GM19099 (cell line): ENCODE data around the gene INTU.

ENCODE experiments used
- POLR2A ChIP-seq: IDR thresholded peaks from 3 replicates; pipeline ENCODE4 v1.6.1; 2011; ENCODE audit warnings: low read depth; ENCODE audit not compliant: insufficient read length; ENCODE audit errors: extremely low read depth

The INTU gene

DNA sequence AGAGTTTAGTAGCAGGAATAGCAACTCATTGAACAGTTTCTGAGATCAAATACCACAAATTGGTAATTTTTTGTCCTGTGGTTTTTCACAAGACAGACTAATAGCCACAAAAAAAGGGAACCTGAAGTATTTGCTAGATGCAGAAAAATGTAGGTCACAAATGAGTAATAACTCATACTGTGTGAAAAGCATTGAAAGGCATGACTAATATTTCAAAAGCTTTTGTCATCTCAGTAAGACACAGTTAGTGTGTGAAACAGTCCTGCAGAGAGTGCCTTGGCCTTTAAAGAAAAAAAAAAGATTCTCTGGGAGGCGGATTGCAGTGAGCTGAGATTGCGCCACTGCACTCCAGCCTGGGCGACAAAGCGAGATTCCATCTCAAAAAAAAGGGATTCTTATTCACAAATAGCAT lies 66.0 kb downstream of the INTU start:
- TF ChIP-seq POLR2A, result no peak

DNA sequence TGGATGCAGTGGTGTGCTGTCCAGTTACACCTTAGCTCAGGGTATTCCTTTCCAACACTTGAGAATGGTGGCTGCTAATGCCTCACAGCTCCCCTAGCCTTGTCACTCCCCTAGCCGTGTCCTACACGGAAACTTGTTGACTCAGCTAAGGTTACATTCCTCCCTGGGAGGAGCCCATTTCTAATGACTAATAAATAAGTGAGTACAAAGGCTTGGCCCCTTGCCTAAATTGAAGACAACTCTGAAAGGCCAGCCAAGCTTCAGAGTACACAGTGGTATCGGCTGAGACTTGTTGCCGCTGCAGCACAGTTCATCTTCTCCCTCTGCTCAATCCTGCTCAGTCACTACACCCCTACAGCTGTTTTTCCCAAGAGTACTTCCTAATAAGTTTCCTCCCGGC lies 76.2 kb downstream of the INTU start:
- no peak for TF ChIP-seq POLR2A

DNA sequence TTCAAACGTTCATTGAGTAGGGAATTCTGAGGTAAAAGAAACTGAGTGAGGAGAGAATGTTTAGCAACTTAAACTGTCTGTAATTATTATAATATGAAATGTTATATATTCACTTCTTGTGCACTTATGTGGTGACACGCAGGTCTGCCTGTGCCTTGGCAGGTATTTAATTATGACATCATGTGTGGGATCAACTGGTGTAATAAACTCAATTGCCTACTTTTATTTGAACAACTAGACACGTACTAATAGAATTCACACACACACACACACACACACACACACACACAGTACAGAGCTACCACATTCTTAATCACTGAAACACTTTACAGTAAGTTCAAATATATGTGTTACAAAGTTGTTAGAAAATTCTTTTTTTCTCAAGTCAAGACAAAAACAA lies 76.7 kb downstream of the INTU start:
- no peak for TF ChIP-seq POLR2A

- TF ChIP-seq POLR2A, result no peak
Measured at GRCh38 chr4:127730142-127730913, 97.6 kb downstream of the INTU start, which contains the start of gene SLC25A31. Gene SLC25A31 (plus strand): TSS chr4:127730400. CDS start chr4:127730546, 146 bp downstream.

GRCh38 chr4:127731406-127731805 lies 98.6 kb downstream of the INTU start:
- no peak for TF ChIP-seq POLR2A

GRCh38 chr4:127732623-127733328 lies 100.0 kb downstream of the INTU start:
- TF ChIP-seq POLR2A, result no peak

DNA sequence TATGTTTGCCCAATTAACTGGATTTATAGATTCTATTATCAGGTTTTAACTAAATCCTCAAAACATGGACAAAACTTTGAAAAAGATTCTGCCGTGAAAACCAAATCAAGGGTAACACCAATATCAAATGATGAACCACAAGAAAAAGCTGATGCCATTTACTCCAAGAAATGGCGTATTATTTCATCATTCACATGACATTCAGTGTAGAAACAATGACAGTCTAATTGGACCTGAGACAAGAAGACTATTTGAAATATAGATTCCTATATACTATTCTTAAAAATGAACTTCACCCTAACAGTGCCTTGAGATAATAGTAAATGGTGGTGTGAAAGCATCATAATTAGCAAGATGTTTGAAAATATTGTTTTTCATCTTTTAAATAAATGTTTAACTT lies 102.2 kb downstream of the INTU start:
- TF ChIP-seq POLR2A, result no peak

GRCh38 chr4:127737295-127737694 lies 104.5 kb downstream of the INTU start:
- TF ChIP-seq POLR2A, result no peak

GRCh38 chr4:127741247-127741646 lies 108.5 kb downstream of the INTU start:
- TF ChIP-seq POLR2A, result no peak

- TF ChIP-seq POLR2A, result no peak
Measured at GRCh38 chr4:127747883-127748282, 115.1 kb downstream of the INTU start.

GRCh38 chr4:127748957-127749356 lies 116.2 kb downstream of the INTU start:
- no peak for TF ChIP-seq POLR2A

DNA sequence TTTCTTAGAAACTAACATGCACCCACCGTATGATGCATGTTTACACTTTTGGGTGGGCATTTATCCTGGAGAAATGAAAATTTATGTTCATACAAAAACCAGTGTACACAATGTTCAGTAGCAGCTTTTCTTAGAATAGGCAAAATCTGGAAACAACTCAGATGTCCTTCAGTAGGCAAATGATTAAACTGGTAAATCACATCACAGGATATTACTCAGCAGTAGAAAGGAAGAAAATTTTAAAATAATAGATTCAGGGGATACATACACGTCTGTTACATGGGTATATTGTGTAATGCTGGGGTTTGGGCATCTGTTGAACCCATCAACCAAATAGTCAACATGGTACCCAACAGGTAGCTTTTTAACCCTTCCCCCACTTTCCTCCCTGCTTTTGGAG lies 124.1 kb downstream of the INTU start:
- no peak for TF ChIP-seq POLR2A

DNA sequence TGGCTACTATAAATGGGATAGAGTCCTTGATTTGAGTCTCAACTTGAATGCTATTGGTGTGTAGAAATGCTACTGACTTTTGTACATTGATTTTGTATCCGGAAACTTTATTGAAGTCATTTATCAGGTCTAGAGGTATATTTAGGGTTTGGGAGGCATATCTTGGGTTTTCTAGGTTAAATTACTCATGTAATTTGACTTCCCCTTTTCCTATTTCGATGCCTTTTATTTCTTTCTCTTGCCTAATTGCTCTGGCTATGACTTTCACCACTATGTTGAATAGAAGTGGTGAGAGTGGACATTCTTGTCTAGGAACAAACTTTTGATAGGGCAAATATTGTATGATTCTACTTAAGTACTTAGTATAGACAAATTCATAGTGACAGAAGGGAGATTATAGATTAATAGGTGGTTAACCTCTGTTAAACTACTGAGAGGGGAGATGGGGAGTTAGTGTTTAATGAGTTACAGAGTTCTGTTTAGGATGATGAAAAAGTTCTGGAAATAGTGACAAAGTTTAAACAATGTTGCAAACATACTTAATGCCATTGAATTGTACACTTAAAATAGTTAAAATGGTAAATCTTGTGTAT lies 126.6 kb downstream of the INTU start:
- TF ChIP-seq POLR2A, result no peak

GRCh38 chr4:127759893-127760292 lies 127.1 kb downstream of the INTU start:
- no peak for TF ChIP-seq POLR2A

DNA sequence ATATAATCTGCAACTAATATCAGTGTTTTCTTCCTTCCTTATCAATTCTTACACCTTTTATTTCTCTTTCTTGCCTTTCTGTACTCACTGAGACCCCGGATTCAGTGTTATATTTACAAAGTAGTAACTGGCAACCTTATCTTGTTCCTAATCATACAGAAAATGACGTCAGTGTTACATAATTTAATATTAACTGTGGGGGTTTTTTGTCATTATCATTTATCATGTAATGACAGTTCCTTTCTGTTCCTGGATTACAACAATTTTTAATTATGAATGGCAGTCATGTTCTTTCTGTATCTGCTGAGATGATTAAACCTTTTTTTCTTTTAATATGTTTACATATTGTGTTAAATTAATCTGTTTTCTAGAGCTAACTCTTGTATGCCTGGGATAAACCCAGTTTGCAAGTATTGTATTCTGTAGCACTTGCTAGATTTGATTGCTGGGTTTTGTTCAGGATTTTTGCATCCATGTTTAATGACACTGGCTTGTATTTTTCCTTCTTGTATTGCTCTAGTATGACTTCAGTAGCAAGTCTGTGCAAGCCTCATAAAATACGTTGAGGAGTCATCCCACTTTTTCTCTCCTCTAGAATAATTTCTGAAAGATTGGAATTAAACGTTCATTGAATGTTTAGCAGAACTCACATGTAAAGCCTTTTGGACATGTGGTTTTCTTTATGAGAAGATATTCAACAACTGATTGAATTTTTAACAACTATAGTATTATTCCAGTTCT lies 138.9 kb downstream of the INTU start:
- TF ChIP-seq POLR2A, result no peak
